Loucy (cell line): ENCODE measurements around the gene AKAP6.

Experiments
- CTCF ChIP-seq: fragments of 200-600 bp; sonication (generic); conservative IDR thresholded peaks from 2 replicates; pipeline ENCODE4 v1.5.1; 2014; ENCODE audit warnings: mild to moderate bottlenecking, antibody characterized with exemption, low read length
- EZH2phosphoT487 ChIP-seq: fragments of 200-600 bp; IDR thresholded peaks from 2 replicates; pipeline ENCODE4 v1.6.1; 2018; ENCODE audit warnings: antibody characterized with exemption, mild to moderate bottlenecking, moderate library complexity, borderline replicate concordance

DNA sequence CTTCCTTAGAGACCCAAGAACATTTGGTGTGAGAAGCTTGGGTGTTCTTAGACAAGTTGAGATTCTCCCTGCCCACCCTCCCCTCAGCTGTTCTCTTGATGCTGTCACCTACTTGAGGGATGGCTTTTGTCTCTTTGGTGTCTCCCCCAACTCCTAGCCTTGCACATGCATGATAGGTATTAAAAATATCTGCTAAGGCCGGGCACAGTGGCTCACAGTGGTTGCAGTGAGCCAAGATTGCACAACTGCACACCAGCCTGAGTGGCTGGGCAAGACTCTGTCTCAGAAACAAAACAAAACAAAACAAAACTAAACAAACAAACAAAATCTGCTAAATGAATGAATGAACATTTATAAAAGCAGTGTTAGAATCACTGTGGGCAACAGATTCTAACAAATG, 261.1 kb downstream of the AKAP6 start:
- TF ChIP-seq CTCF (no peak), EZH2phosphoT487 (no peak)
